PC-9 (cell line): ENCODE results near the gene ANKRD13A. TPM values are rescaled to one million over a fixed set of nuclear protein-coding genes. Genes with fewer than 3 reads are reported as not detected.
"Not testable (repeated sequence)": the region's sequence is repeated elsewhere in the genome, so short reads cannot be mapped to it uniquely, and the experiment has no call there.

Source experiments
- BruUV-seq: library from RNA; stranded (reverse); fragments of 400-500 nt; replicated peaks from 2 replicates; lab custom pipeline; 2021; lab: Mats Ljungman, UMichigan
- CTCF ChIA-PET: fragments of 300-600 bp; sonication (Branson Sonifier 250); formaldehyde crosslinking; loops from one replicate; lab custom pipeline; 2022; ENCODE audit warnings: antibody characterized with exemption; lab: Charles Lee
- POLR2A ChIA-PET: fragments of 300-600 bp; sonication (Branson Sonifier 250); formaldehyde crosslinking; loops from one replicate; lab custom pipeline; 2022; ENCODE audit warnings: antibody characterized with exemption; ENCODE audit not compliant: unreplicated experiment; lab: Charles Lee
- DNase-seq, 2 experiments: peaks; one replicate each; pipeline versions ENCODE4 v3.0.0 to v3.0.0-alpha.2; 2015 to 2022; ENCODE audit warnings: mixed read lengths in 1 of 2
- H2AFZ ChIP-seq: fragments of 200-600 bp; sonication (generic); 2 replicates; pipeline ENCODE4 v1.8.1; 2017; ENCODE audit warnings: antibody characterized with exemption
- H3F3A ChIP-seq: fragments of 200-600 bp; sonication (generic); 2 replicates; pipeline ENCODE4 v1.8.1; 2017; ENCODE audit warnings: antibody characterized with exemption, mild to moderate bottlenecking, low read depth; ENCODE audit not compliant: insufficient read depth
- H3K27ac ChIP-seq: fragments of 200-600 bp; sonication (generic); 2 replicates; pipeline ENCODE4 v1.6.1; 2016; ENCODE audit warnings: mixed run types
- H3K27me3 ChIP-seq: fragments of 200-600 bp; sonication (generic); 2 replicates; pipeline ENCODE4 v1.6.1; 2016; ENCODE audit warnings: low read depth, mixed run types; ENCODE audit not compliant: insufficient read depth
- H3K36me3 ChIP-seq: fragments of 200-600 bp; sonication (generic); 2 replicates; pipeline ENCODE4 v1.6.1; 2016; ENCODE audit warnings: low read depth, mixed run types
- H3K4me1 ChIP-seq: fragments of 200-600 bp; sonication (generic); replicated peaks from 2 replicates; pipeline ENCODE4 v1.6.1; 2016; ENCODE audit warnings: mixed run types; ENCODE audit not compliant: insufficient read depth
- H3K4me2 ChIP-seq: fragments of 200-600 bp; sonication (generic); 2 replicates; pipeline ENCODE4 v1.6.1; 2017; ENCODE audit warnings: mixed run types
- H3K4me3 ChIP-seq: fragments of 200-600 bp; sonication (generic); 2 replicates; pipeline ENCODE4 v1.6.1; 2016; ENCODE audit warnings: mixed run types
- H3K79me2 ChIP-seq: fragments of 200-600 bp; sonication (generic); 2 replicates; pipeline ENCODE4 v1.6.1; 2017; ENCODE audit warnings: low read depth, mixed run types
- H3K9me2 ChIP-seq: fragments of 200-600 bp; sonication (generic); 2 replicates; pipeline ENCODE4 v1.8.1; 2017; ENCODE audit warnings: mild to moderate bottlenecking; ENCODE audit not compliant: insufficient read depth
- H3K9me3 ChIP-seq: fragments of 200-600 bp; sonication (generic); 2 replicates; pipeline ENCODE4 v1.8.1; 2016; ENCODE audit warnings: low read depth; ENCODE audit not compliant: insufficient read depth
- H4K20me1 ChIP-seq: fragments of 200-600 bp; sonication (generic); 2 replicates; pipeline ENCODE4 v1.8.1; 2017; ENCODE audit not compliant: insufficient read depth
- EZH2 ChIP-seq: fragments of 200-600 bp; sonication (generic); IDR thresholded peaks from 2 replicates; pipeline ENCODE4 v1.8.0; 2017; ENCODE audit warnings: antibody characterized with exemption, low read depth
- intact Hi-C: fragments of 100-400 bp; cut with micrococcal nuclease; formaldehyde crosslinking; loops from one replicate; pipeline ENCODE4 v1.10.0; 2022; ENCODE audit not compliant: unreplicated experiment
- total RNA-seq: library from RNA; stranded (reverse); gene quantifications from 2 replicates; pipeline ENCODE4 v1.2.3, GENCODE V29; 2021
- TF ChIP-seq, protein P1 (sequence below): fragments of 200-600 bp; sonication (generic); conservative IDR thresholded peaks from 2 replicates; pipeline ENCODE4 v1.6.1; 2017; ENCODE audit warnings: mixed run types, antibody characterized with exemption, mild to moderate bottlenecking, moderate library complexity

The ANKRD13A gene
- total RNA-seq, 1 experiment from 2014 or later: 66.9 TPM

GRCh38 chr12:110084314-110085015, 85.2 kb downstream of the ANKRD13A start:
- DNase-seq: no peak
- H3K4me3 ChIP-seq: no peak overlapping the region
- no peaks in the 10 kb centered on the region for H3K4me1 ChIP-seq
- H3K4me2 ChIP-seq: no peak overlapping the region
- H3K9me3 ChIP-seq: no peaks in the 10 kb centered on the region
- H3F3A ChIP-seq: no peaks in the 10 kb centered on the region
- H3K36me3 ChIP-seq: no peaks in the 10 kb centered on the region
- no peaks in the 10 kb centered on the region for H4K20me1 ChIP-seq
- no peaks in the 10 kb centered on the region for H3K9me2 ChIP-seq
- H3K27me3 ChIP-seq: no peaks in the 10 kb centered on the region
- ChIA-PET CTCF (no interaction called here), POLR2A (no interaction called here)
- H2AFZ ChIP-seq: no peak overlapping the region
- TF ChIP-seq, protein P1, sequence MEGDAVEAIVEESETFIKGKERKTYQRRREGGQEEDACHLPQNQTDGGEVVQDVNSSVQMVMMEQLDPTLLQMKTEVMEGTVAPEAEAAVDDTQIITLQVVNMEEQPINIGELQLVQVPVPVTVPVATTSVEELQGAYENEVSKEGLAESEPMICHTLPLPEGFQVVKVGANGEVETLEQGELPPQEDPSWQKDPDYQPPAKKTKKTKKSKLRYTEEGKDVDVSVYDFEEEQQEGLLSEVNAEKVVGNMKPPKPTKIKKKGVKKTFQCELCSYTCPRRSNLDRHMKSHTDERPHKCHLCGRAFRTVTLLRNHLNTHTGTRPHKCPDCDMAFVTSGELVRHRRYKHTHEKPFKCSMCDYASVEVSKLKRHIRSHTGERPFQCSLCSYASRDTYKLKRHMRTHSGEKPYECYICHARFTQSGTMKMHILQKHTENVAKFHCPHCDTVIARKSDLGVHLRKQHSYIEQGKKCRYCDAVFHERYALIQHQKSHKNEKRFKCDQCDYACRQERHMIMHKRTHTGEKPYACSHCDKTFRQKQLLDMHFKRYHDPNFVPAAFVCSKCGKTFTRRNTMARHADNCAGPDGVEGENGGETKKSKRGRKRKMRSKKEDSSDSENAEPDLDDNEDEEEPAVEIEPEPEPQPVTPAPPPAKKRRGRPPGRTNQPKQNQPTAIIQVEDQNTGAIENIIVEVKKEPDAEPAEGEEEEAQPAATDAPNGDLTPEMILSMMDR: no peak
- TF ChIP-seq EZH2: no peak
- intact Hi-C loops: no loop called here
- no peak overlapping the region for H3K27ac ChIP-seq
- no TSS peak for BruUV-seq
- no peaks in the 10 kb centered on the region for H3K79me2 ChIP-seq

DNA sequence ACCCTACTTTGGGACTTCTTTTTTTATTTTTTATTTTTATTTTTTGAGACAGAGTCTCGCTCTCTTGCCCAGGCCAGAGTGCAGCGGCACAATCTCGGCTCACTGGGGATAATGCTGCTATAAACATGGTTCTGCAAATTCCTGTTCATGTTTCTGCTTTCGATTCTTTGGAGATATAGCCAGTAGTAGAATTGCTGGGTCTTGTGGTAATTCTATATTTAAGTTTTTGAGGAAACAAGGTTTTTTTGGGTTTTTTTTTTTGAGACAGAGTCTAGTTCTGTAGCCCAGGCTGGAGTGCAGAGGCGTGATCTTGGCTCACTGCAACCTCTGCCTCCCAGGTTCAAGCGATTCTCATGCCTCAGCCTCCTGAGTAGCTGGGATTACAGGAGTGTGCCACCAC, 89.0 kb downstream of the ANKRD13A start:
- H3K27ac ChIP-seq, H3K79me2 ChIP-seq, BruUV-seq, H3K4me1 ChIP-seq, H3K27me3 ChIP-seq, CTCF ChIA-PET, H3F3A ChIP-seq, H3K9me3 ChIP-seq, H4K20me1 ChIP-seq, H3K4me3 ChIP-seq, intact Hi-C loops, H3K9me2 ChIP-seq, H2AFZ ChIP-seq, H3K4me2 ChIP-seq, DNase-seq, H3K36me3 ChIP-seq: not testable (repeated sequence)
- POLR2A ChIA-PET: interaction anchor here (0.6 kb wide), 1 partner anchor 354 kb away, joined by 6 read pairs; no protein-coding TSS in a partner anchor

DNA sequence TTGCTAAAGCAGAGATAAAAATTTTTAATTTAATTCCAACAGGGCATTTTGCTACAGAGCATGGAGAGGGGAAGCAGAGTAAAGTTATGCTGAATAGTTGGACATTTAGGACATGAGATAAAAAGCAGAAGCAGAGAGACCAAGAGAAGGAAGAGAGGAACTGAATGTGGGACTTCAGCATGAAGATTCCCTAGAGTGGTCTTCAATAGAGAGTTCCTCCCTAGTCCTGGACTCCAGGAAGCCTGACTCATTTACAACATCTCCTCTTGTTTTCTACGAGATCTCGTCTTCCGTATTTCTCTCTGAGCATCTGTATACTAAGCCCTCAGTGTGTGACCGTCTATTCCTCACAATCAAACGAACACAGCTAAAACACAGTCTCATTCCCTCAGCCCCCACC, 89.7 kb downstream of the ANKRD13A start:
- Histone ChIP-seq H3K4me1 (no peaks in the 10 kb centered on the region), H3K27me3 (no peaks in the 10 kb centered on the region; the same call in 1 of the 2 replicates), H3K9me3 (no peaks in the 10 kb centered on the region), H4K20me1 (no peaks in the 10 kb centered on the region), H3K4me3 (no peak overlapping the region), H3K79me2 (no peaks in the 10 kb centered on the region), H2AFZ (no peak overlapping the region), H3K4me2 (no peak overlapping the region), H3K9me2 (no peaks in the 10 kb centered on the region), H3K36me3 (no peaks in the 10 kb centered on the region), H3K27ac (no peak overlapping the region), H3F3A (no peaks in the 10 kb centered on the region)
- BruUV-seq: no TSS peak
- ChIA-PET POLR2A (interaction anchor here (0.6 kb wide), 1 partner anchor 353 kb away, joined by 6 read pairs; no protein-coding TSS in a partner anchor), CTCF (interaction anchor here (0.6 kb wide), 1 partner anchor 424 kb away, joined by 5 read pairs; no protein-coding TSS in a partner anchor)
- no peak for DNase-seq
- TF ChIP-seq, protein P1: no peak
- no peak for TF ChIP-seq EZH2
- intact Hi-C loops: no loop called here

Other genes starting within 250 kb of the ANKRD13A start
- gene TRPV4, start 166.0 kb upstream of the ANKRD13A start, total RNA-seq: 3.1 and 3.2 TPM in 2 replicates
- gene GLTP, start 118.9 kb upstream of the ANKRD13A start, total RNA-seq: 30.3 and 31.8 TPM in 2 replicates
- gene TCHP, start 99.2 kb upstream of the ANKRD13A start, total RNA-seq: 17.6 and 19.2 TPM in 2 replicates
- gene GIT2, start 3.1 kb upstream of the ANKRD13A start, total RNA-seq: 27.2 and 36.7 TPM in 2 replicates
- 29.2 and 29.4 TPM in 2 replicates for gene C12orf76, start 49.1 kb downstream of the ANKRD13A start, total RNA-seq
- 12.4 and 19.3 TPM in 2 replicates for gene IFT81, start 124.9 kb downstream of the ANKRD13A start, total RNA-seq